Mesenchymal stem cell (in vitro differentiated cells and primary cell): Measurements from ENCODE around the gene TM4SF18.

Experiments used
- DNase-seq: peaks from one replicate; pipeline ENCODE4 v3.0.0-alpha.2; 2013
- H2AFZ ChIP-seq: one replicate; pipeline ENCODE4 v1.6.1; 2013; ENCODE audit warnings: low read depth, mild to moderate bottlenecking, control low read depth, inconsistent platforms, low read length, moderate library complexity
- H2AK5ac ChIP-seq: 2 replicates; pipeline ENCODE4 v1.6.1; 2013; ENCODE audit warnings: low read length, moderate library complexity, mild to moderate bottlenecking, inconsistent platforms; ENCODE audit not compliant: severe bottlenecking
- H2BK120ac ChIP-seq: one replicate; pipeline ENCODE4 v1.6.1; 2013; ENCODE audit warnings: low read depth, mild to moderate bottlenecking, inconsistent platforms, low read length, moderate library complexity
- H2BK12ac ChIP-seq, 2 experiments: one replicate each; pipeline ENCODE4 v1.6.1; 2013; ENCODE audit warnings: inconsistent platforms in 2 of 2, low read length in 2 of 2, mild to moderate bottlenecking in 2 of 2, moderate library complexity in 2 of 2, control low read depth in 1 of 2
- H2BK15ac ChIP-seq: one replicate; pipeline ENCODE4 v1.6.1; 2013; ENCODE audit warnings: mild to moderate bottlenecking, low read depth, inconsistent platforms; ENCODE audit not compliant: poor library complexity, severe bottlenecking
- H2BK5ac ChIP-seq: 2 replicates; pipeline ENCODE4 v1.6.1; 2013; ENCODE audit warnings: low read depth, mild to moderate bottlenecking, low read length, control low read depth, inconsistent platforms; ENCODE audit not compliant: poor library complexity, severe bottlenecking
- H3K14ac ChIP-seq, 2 experiments: one replicate each; pipeline ENCODE4 v1.6.1; 2013; ENCODE audit warnings: inconsistent platforms in 2 of 2, low read length in 2 of 2, control low read depth in 1 of 2, mild to moderate bottlenecking in 1 of 2, moderate library complexity in 1 of 2
- H3K18ac ChIP-seq, 2 experiments: one replicate each; pipeline ENCODE4 v1.6.1; 2013; ENCODE audit warnings: inconsistent platforms in 2 of 2, low read length in 2 of 2, control low read depth in 1 of 2, low read depth in 1 of 2, mild to moderate bottlenecking in 1 of 2
- H3K23ac ChIP-seq, 2 experiments: one replicate each; pipeline ENCODE4 v1.6.1; 2013; ENCODE audit warnings: inconsistent platforms in 2 of 2, low read length in 2 of 2, mild to moderate bottlenecking in 2 of 2, moderate library complexity in 2 of 2, control low read depth in 1 of 2
- H3K27ac ChIP-seq: 2 replicates; pipeline ENCODE4 v1.5.1; 2013; ENCODE audit warnings: mild to moderate bottlenecking, moderate library complexity, low read length, control low read depth, inconsistent platforms; ENCODE audit not compliant: poor library complexity, severe bottlenecking
- H3K27me3 ChIP-seq, 2 experiments: 2 replicates each; pipeline versions ENCODE4 v1.6.1 to v1.7.0; 2013; ENCODE audit warnings: low read length in 2 of 2, mild to moderate bottlenecking in 2 of 2, moderate library complexity in 2 of 2, control low read depth in 1 of 2, inconsistent platforms in 1 of 2; ENCODE audit not compliant: control insufficient read depth in 1 of 2, insufficient read depth in 1 of 2
- H3K36me3 ChIP-seq, 2 experiments: 2 replicates each; pipeline versions ENCODE4 v1.6.1 to v1.7.0; 2013; ENCODE audit warnings: low read length in 2 of 2, control low read depth in 1 of 2, inconsistent platforms in 1 of 2, low read depth in 1 of 2, mild to moderate bottlenecking in 1 of 2; ENCODE audit not compliant: insufficient read depth in 2 of 2, control insufficient read depth in 1 of 2
- H3K4ac ChIP-seq, 2 experiments: one replicate each; pipeline ENCODE4 v1.6.1; 2013; ENCODE audit warnings: inconsistent platforms in 2 of 2, low read length in 2 of 2, mild to moderate bottlenecking in 2 of 2, moderate library complexity in 2 of 2, control low read depth in 1 of 2, low read depth in 1 of 2
- H3K4me1 ChIP-seq: 2 replicates; pipeline ENCODE4 v1.6.1; 2013; ENCODE audit warnings: low read depth, low read length, control low read depth; ENCODE audit not compliant: control insufficient read depth, insufficient read depth
- H3K4me2 ChIP-seq: 2 replicates; pipeline ENCODE4 v1.6.1; 2013; ENCODE audit warnings: low read length, mild to moderate bottlenecking, inconsistent platforms; ENCODE audit not compliant: poor library complexity, severe bottlenecking
- H3K4me3 ChIP-seq, 2 experiments: 2 replicates each; pipeline versions ENCODE4 v1.5.1 to v1.7.0; 2013; ENCODE audit warnings: low read length in 2 of 2, mild to moderate bottlenecking in 2 of 2, control low read depth in 1 of 2, low read depth in 1 of 2; ENCODE audit not compliant: insufficient read depth in 1 of 2
- H3K79me1 ChIP-seq: replicated peaks from 2 replicates; pipeline ENCODE4 v1.6.1; 2013; ENCODE audit warnings: mild to moderate bottlenecking, control low read depth, low read length, inconsistent platforms; ENCODE audit not compliant: poor library complexity, severe bottlenecking
- H3K9ac ChIP-seq: 2 replicates; pipeline ENCODE4 v1.7.0; 2013; ENCODE audit warnings: mild to moderate bottlenecking, low read length, moderate library complexity
- H3K9me3 ChIP-seq: 2 replicates; pipeline ENCODE4 v1.7.0; 2013; ENCODE audit warnings: mild to moderate bottlenecking, low read length; ENCODE audit not compliant: control insufficient read depth
- H4K8ac ChIP-seq: one replicate; pipeline ENCODE4 v1.6.1; 2013; ENCODE audit warnings: inconsistent platforms, mild to moderate bottlenecking, low read length, moderate library complexity
- H4K91ac ChIP-seq: one replicate; pipeline ENCODE4 v1.6.1; 2013; ENCODE audit warnings: mild to moderate bottlenecking, low read length, inconsistent platforms
- WGBS: methylation state at CpG from one replicate; pipeline ENCODE4 v1.1.7; 2013; ENCODE audit warnings: mixed read lengths; 5-methylcytosine and 5-hydroxymethylcytosine counted together

TM4SF18 gene

GRCh38 chr3:149371001-149371722, 37.7 kb upstream of the TM4SF18 start:
- DNase-seq: peak; percentile 77
- no peaks in the 10 kb centered on the region for H3K79me1 ChIP-seq
- no peak overlapping the region for H2BK120ac ChIP-seq
- no peak overlapping the region for H3K4me3 ChIP-seq
- no peak overlapping the region for H3K14ac ChIP-seq
- peaks cover 9 to 13% of the 10 kb centered on the region in 2 experiments for H3K36me3 ChIP-seq
- no peaks in the 10 kb centered on the region for H3K27me3 ChIP-seq
- no peaks in the 10 kb centered on the region for H3K9me3 ChIP-seq
- no peak overlapping the region for H3K4ac ChIP-seq
- no peak overlapping the region for H2BK15ac ChIP-seq
- H3K9ac ChIP-seq: peak overlapping the region; percentile 4
- no peak overlapping the region for H3K4me2 ChIP-seq
- no peak overlapping the region for H2BK5ac ChIP-seq
- H4K91ac ChIP-seq: no peak overlapping the region
- H2AK5ac ChIP-seq: no peak overlapping the region
- peaks cover 8% of the 10 kb centered on the region for H3K4me1 ChIP-seq
- H3K27ac ChIP-seq: peak overlapping the region; percentile 59
- peak overlapping the region in 1 of 2 experiments; percentile 69 for H3K18ac ChIP-seq
- WGBS: 46% methylated on average over 7 of the region's 7 CpGs
- H3K23ac ChIP-seq: no peak overlapping the region
- H2BK12ac ChIP-seq: peak overlapping the region in 1 of 2 experiments; percentile 47
- no peak overlapping the region for H2AFZ ChIP-seq
- no peak overlapping the region for H4K8ac ChIP-seq

- Histone ChIP-seq H3K14ac (no peak overlapping the region), H4K8ac (peak overlapping the region; percentile 59), H3K18ac (peak overlapping the region; percentile 77 to 78), H4K91ac (peak overlapping the region; percentile 55), H3K27ac (peak overlapping the region; percentile 71), H2AFZ (peak overlapping the region; percentile 39), H3K9me3 (no peaks in the 10 kb centered on the region), H2AK5ac (peak overlapping the region; percentile 47), H3K27me3 (no peaks in the 10 kb centered on the region), H2BK120ac (no peak overlapping the region), H3K9ac (peak overlapping the region; percentile 4), H3K4me1 (peaks cover 6% of the 10 kb centered on the region), H3K4me3 (no peak overlapping the region), H3K79me1 (no peaks in the 10 kb centered on the region), H2BK15ac (no peak overlapping the region), H3K4ac (peak overlapping the region in 1 of 2 experiments; percentile 82), H3K23ac (no peak overlapping the region), H3K36me3 (peaks cover 5 to 13% of the 10 kb centered on the region in 2 experiments), H3K4me2 (no peak overlapping the region), H2BK5ac (no peak overlapping the region), H2BK12ac (peak overlapping the region in 1 of 2 experiments; percentile 62)
- DNase-seq: peak; percentile 65
- 59% methylated on average over 3 of the region's 3 CpGs for WGBS
Observed at GRCh38 chr3:149369991-149370866, 36.8 kb upstream of the TM4SF18 start.

GRCh38 chr3:149368674-149369497, 35.5 kb upstream of the TM4SF18 start:
- no peaks in the 10 kb centered on the region for H3K79me1 ChIP-seq
- H4K91ac ChIP-seq: no peak overlapping the region
- no peak overlapping the region for H3K9ac ChIP-seq
- H2BK120ac ChIP-seq: no peak overlapping the region
- H2AFZ ChIP-seq: no peak overlapping the region
- H3K4me3 ChIP-seq: no peak overlapping the region
- H3K4me2 ChIP-seq: no peak overlapping the region
- H2BK5ac ChIP-seq: no peak overlapping the region
- H4K8ac ChIP-seq: no peak overlapping the region
- no peak overlapping the region for H3K27ac ChIP-seq
- no peak overlapping the region for H2AK5ac ChIP-seq
- no peak overlapping the region for H3K14ac ChIP-seq
- no peak overlapping the region for H2BK12ac ChIP-seq
- DNase-seq: peak; percentile 36
- H3K4ac ChIP-seq: no peak overlapping the region
- peaks cover 6% of the 10 kb centered on the region for H3K4me1 ChIP-seq
- no peak overlapping the region for H3K23ac ChIP-seq
- H3K9me3 ChIP-seq: no peaks in the 10 kb centered on the region
- H3K18ac ChIP-seq: peak overlapping the region; percentile 16 to 25
- H3K36me3 ChIP-seq: peaks cover 4 to 10% of the 10 kb centered on the region in 2 experiments
- 91% methylated on average over 4 of the region's 6 CpGs for WGBS
- H2BK15ac ChIP-seq: no peak overlapping the region
- no peaks in the 10 kb centered on the region for H3K27me3 ChIP-seq
